Hepatocyte (in vitro differentiated cells): ENCODE data around the gene ADAM33. TPM values are rescaled to one million over a fixed set of nuclear protein-coding genes. Genes with fewer than 3 reads are reported as not detected.

ENCODE experiments used
- DNase-seq: peaks from one replicate; pipeline ENCODE4 v3.0.0-alpha.2; 2016; ENCODE audit warnings: low spot score
- H2AFZ ChIP-seq: fragments of 200-600 bp; sonication (generic); 2 replicates; pipeline ENCODE4 v1.6.0; 2016; ENCODE audit warnings: antibody characterized with exemption, mild to moderate bottlenecking
- H3K27ac ChIP-seq: fragments of 200-600 bp; sonication (generic); 2 replicates; pipeline ENCODE4 v1.5.1; 2016; ENCODE audit warnings: mild to moderate bottlenecking
- H3K27me3 ChIP-seq: fragments of 200-600 bp; sonication (generic); 2 replicates; pipeline ENCODE4 v1.6.1; 2016
- H3K36me3 ChIP-seq: fragments of 200-600 bp; sonication (generic); replicated peaks from 2 replicates; pipeline ENCODE4 v1.5.1; 2016; ENCODE audit warnings: low read depth; ENCODE audit not compliant: insufficient read depth
- H3K4me1 ChIP-seq: fragments of 200-600 bp; sonication (generic); 2 replicates; pipeline ENCODE4 v1.5.1; 2016; ENCODE audit warnings: mild to moderate bottlenecking, moderate library complexity; ENCODE audit not compliant: insufficient read depth
- H3K4me2 ChIP-seq: fragments of 200-600 bp; sonication (generic); 2 replicates; pipeline ENCODE4 v1.6.0; 2016
- H3K4me3 ChIP-seq: fragments of 200-600 bp; sonication (generic); 2 replicates; pipeline ENCODE4 v1.5.1; 2016; ENCODE audit warnings: mild to moderate bottlenecking
- H3K79me2 ChIP-seq: fragments of 200-600 bp; sonication (generic); 2 replicates; pipeline ENCODE4 v1.6.0; 2017; ENCODE audit warnings: mild to moderate bottlenecking
- H3K9me2 ChIP-seq: fragments of 200-600 bp; sonication (generic); replicated peaks from 2 replicates; pipeline ENCODE4 v1.6.0; 2017; ENCODE audit warnings: mild to moderate bottlenecking; ENCODE audit not compliant: insufficient read depth
- H3K9me3 ChIP-seq: fragments of 200-600 bp; sonication (generic); 2 replicates; pipeline ENCODE4 v1.5.1; 2016; ENCODE audit warnings: low read depth, mild to moderate bottlenecking
- H4K20me1 ChIP-seq: fragments of 200-600 bp; sonication (generic); 2 replicates; pipeline ENCODE4 v1.6.0; 2016; ENCODE audit warnings: mild to moderate bottlenecking; ENCODE audit not compliant: insufficient read depth, poor library complexity, severe bottlenecking
- EZH2 ChIP-seq: fragments of 200-600 bp; sonication (generic); IDR thresholded peaks from 2 replicates; pipeline ENCODE4 v1.6.1; 2016; ENCODE audit warnings: antibody characterized with exemption, mild to moderate bottlenecking, borderline replicate concordance
- EZH2phosphoT487 ChIP-seq: fragments of 200-600 bp; sonication (generic); IDR thresholded peaks from one replicate; pipeline ENCODE4 v1.6.1; 2018; ENCODE audit warnings: antibody characterized with exemption, mild to moderate bottlenecking, low read depth, moderate library complexity; ENCODE audit not compliant: unreplicated experiment, severe bottlenecking
- WGBS: methylation state at CpG from one replicate; pipeline ENCODE4 v1.1.6; 2016; ENCODE audit warnings: low lambda C conversion rate; ENCODE audit errors: missing lambda C conversion rate; 5-methylcytosine and 5-hydroxymethylcytosine counted together
- polyA plus RNA-seq: library from polyadenylated mRNA; unstranded; fragments of >200 nt; fragmentation: Nextera tagmentation; extraction: Ambion mirVana; gene quantifications from 2 replicates; pipeline ENCODE4 v1.2.1, GENCODE V29; 2016
- total RNA-seq: library from RNA; depleted of rRNA; stranded (reverse); fragments of >200 nt; gene quantifications from 2 replicates; pipeline ENCODE4 v1.2.3, GENCODE V29; 2014
- TF ChIP-seq, protein P1 (sequence below): fragments of 200-600 bp; sonication (generic); IDR thresholded peaks from 2 replicates; pipeline ENCODE4 v1.5.1; 2016; ENCODE audit warnings: antibody characterized with exemption, mild to moderate bottlenecking; ENCODE audit not compliant: poor library complexity

ADAM33 gene
- total and polyA plus RNA-seq, 2 experiments from 2014 or later = 18.9 to 41.6 TPM

DNA sequence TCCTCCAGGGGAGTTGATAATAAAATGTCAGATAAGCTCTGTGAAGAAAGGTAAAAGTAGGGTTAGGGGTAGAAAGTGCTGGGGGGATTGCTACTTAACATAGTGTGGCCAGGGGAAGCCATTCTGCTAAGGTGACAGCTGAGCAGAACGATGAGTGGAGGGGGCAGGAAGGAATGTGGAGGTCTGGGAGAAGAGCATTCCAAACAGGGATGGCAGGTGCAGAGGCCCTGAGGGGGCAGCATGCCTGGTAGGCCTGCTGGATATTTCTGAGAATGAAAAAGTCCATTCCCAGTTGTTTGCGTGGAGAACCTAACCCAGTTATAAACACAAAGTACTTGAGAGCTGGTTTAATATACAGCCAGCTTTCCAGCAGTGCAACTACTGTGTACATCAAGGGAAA lies 27.9 kb downstream of the ADAM33 start:
- TF ChIP-seq EZH2phosphoT487 = no peak
- TF ChIP-seq, protein P1, sequence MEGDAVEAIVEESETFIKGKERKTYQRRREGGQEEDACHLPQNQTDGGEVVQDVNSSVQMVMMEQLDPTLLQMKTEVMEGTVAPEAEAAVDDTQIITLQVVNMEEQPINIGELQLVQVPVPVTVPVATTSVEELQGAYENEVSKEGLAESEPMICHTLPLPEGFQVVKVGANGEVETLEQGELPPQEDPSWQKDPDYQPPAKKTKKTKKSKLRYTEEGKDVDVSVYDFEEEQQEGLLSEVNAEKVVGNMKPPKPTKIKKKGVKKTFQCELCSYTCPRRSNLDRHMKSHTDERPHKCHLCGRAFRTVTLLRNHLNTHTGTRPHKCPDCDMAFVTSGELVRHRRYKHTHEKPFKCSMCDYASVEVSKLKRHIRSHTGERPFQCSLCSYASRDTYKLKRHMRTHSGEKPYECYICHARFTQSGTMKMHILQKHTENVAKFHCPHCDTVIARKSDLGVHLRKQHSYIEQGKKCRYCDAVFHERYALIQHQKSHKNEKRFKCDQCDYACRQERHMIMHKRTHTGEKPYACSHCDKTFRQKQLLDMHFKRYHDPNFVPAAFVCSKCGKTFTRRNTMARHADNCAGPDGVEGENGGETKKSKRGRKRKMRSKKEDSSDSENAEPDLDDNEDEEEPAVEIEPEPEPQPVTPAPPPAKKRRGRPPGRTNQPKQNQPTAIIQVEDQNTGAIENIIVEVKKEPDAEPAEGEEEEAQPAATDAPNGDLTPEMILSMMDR = no peak
- TF ChIP-seq EZH2 = no peak
- Histone ChIP-seq H3K4me3 (no peak overlapping the region), H3K27me3 (no peaks in the 10 kb centered on the region), H3K4me2 (no peak overlapping the region), H3K9me2 (no peaks in the 10 kb centered on the region), H3K36me3 (no peaks in the 10 kb centered on the region), H2AFZ (no peak overlapping the region), H4K20me1 (no peaks in the 10 kb centered on the region), H3K9me3 (no peaks in the 10 kb centered on the region), H3K4me1 (peaks cover 6% of the 10 kb centered on the region), H3K79me2 (no peaks in the 10 kb centered on the region), H3K27ac (no peak overlapping the region)
- DNase-seq = no peak
- 45% methylated on average over 2 of the region's 2 CpGs for WGBS

DNA sequence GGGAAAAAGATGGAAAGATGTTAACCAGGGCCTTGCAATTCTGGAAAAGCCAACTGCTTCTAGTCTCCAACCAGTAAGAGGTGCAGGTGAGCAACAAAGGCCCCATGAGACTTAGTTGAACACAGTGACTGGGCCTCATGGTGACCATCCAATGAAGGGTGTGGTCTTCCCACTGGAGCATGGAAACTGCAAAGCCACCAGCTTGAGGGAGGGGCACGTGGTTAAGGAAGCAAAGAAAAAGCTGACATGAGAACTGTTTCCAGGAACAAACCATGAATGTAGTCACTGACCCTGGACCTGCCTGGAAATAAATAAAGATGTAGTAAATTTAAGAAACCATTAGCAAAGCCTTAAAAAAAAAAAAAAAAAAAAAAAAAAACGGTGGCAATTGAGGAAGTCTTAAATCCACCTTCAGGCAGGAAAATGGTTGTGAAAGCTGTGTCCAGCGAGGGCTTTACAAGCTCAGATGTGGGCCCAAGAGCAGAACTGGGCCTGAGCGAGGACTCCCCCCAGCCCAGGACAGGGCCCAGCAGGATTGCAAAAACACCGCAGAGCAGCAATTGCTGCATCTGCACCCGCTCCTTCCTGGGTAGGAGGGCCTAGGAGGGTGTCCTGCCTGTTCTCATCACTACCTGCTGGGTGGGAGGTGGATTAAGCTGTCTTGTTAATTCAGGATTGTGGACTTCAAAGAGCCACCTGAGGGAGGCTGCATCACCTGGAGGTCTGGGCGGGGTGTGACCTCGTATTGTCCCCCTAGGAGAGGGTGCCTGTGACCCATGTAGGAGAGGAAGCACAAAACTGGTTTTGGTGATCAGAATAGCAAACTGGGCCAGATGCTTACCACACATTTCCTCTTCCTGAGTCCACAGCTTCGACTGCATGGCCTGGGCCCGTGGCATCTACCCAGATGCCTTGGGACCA lies 28.9 kb downstream of the ADAM33 start:
- no peak overlapping the region for H3K27ac ChIP-seq
- H2AFZ ChIP-seq = no peak overlapping the region
- DNase-seq = no peak
- H3K4me1 ChIP-seq = peaks cover 6% of the 10 kb centered on the region
- no peaks in the 10 kb centered on the region for H3K36me3 ChIP-seq
- no peaks in the 10 kb centered on the region for H3K79me2 ChIP-seq
- no peaks in the 10 kb centered on the region for H3K9me3 ChIP-seq
- H3K4me2 ChIP-seq = no peak overlapping the region
- no peaks in the 10 kb centered on the region for H3K27me3 ChIP-seq
- WGBS = 97% methylated on average over 10 of the region's 10 CpGs
- H3K9me2 ChIP-seq = no peaks in the 10 kb centered on the region
- H4K20me1 ChIP-seq = no peaks in the 10 kb centered on the region
- TF ChIP-seq, protein P1 = no peak
- TF ChIP-seq EZH2phosphoT487 (no peak), EZH2 (no peak)
- H3K4me3 ChIP-seq = no peak overlapping the region

DNA sequence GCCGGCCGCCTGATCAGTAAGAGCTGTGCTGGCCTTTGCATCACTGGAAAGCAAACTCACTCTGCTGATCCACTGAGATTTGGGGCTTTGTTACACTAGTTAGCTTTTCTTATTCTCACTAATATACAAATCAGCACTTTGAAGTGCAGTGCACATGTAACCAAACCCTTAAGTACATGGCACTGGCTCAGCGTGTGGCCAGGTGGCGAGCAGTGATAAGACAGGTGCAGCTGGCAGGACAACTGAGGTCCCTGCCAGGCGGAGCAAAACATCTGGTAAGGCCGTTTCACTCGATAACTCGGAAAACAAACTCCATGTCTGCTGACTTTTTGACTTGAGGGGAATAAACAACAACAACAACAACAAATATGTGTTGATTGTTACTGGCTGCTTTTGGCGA lies 29.6 kb downstream of the ADAM33 start:
- Histone ChIP-seq H2AFZ (no peak overlapping the region), H3K36me3 (peaks cover 2% of the 10 kb centered on the region), H3K4me1 (peaks cover 6% of the 10 kb centered on the region), H3K9me3 (no peaks in the 10 kb centered on the region), H3K27ac (no peak overlapping the region), H3K9me2 (no peaks in the 10 kb centered on the region), H4K20me1 (no peaks in the 10 kb centered on the region), H3K4me2 (no peak overlapping the region), H3K27me3 (no peaks in the 10 kb centered on the region), H3K79me2 (no peaks in the 10 kb centered on the region), H3K4me3 (no peak overlapping the region)
- no peak for DNase-seq
- 95% methylated on average over 9 of the region's 9 CpGs for WGBS
- TF ChIP-seq, protein P1 = no peak
- no peak for TF ChIP-seq EZH2
- TF ChIP-seq EZH2phosphoT487 = no peak
